PC-3 (cell line): Measurements from ENCODE around the gene GAB2. TPM values are rescaled to one million over a fixed set of nuclear protein-coding genes. Genes with fewer than 3 reads are reported as not detected.

ENCODE experiments used
- ATAC-seq: fragments of 200-7000 bp; cut with Tn5 transposase; 2 replicates; pipeline ENCODE4 v1.9.1; 2020; ENCODE audit warnings: mild to moderate bottlenecking, moderate library complexity
- BruUV-seq: library from RNA; stranded (reverse); fragments of 400-500 nt; replicated peaks from 2 replicates; lab custom pipeline; 2021; lab: Mats Ljungman, UMichigan
- CTCF ChIA-PET: fragments of 300-600 bp; sonication (Branson Sonifier 250); formaldehyde crosslinking; loops from one replicate; lab custom pipeline; 2022; ENCODE audit warnings: antibody characterized with exemption; lab: Charles Lee
- POLR2A ChIA-PET: fragments of 300-600 bp; sonication (Branson Sonifier 250); formaldehyde crosslinking; loops from one replicate; lab custom pipeline; 2022; ENCODE audit warnings: antibody characterized with exemption; ENCODE audit not compliant: unreplicated experiment; lab: Charles Lee
- DNase-seq: peaks from one replicate; pipeline ENCODE4 v3.0.0-alpha.2; 2015
- H2AFZ ChIP-seq: fragments of 300-600 bp; sonication (generic); 2 replicates; pipeline ENCODE4 v1.6.0; 2016; ENCODE audit warnings: antibody characterized with exemption, low read length
- H3F3A ChIP-seq: fragments of 300-600 bp; sonication (generic); one replicate; pipeline ENCODE4 v1.6.0; 2017; ENCODE audit warnings: antibody characterized with exemption, low read length, control low read depth, mild to moderate bottlenecking; ENCODE audit not compliant: unreplicated experiment
- H3K27ac ChIP-seq: fragments of 300-600 bp; sonication (generic); 2 replicates; pipeline ENCODE4 v1.5.1; 2016; ENCODE audit warnings: mild to moderate bottlenecking, low read length
- H3K27me3 ChIP-seq: fragments of 300-600 bp; sonication (generic); 2 replicates; pipeline ENCODE4 v1.6.1; 2016; ENCODE audit warnings: low read length, mixed read lengths
- H3K36me3 ChIP-seq: fragments of 300-600 bp; sonication (generic); 2 replicates; pipeline ENCODE4 v1.6.1; 2016; ENCODE audit warnings: low read depth, mixed run types, low read length, mixed read lengths
- H3K4me1 ChIP-seq: fragments of 300-600 bp; sonication (generic); 2 replicates; pipeline ENCODE4 v1.5.1; 2016; ENCODE audit warnings: low read length; ENCODE audit not compliant: insufficient read depth
- H3K4me2 ChIP-seq: fragments of 300-600 bp; sonication (generic); 2 replicates; pipeline ENCODE4 v1.6.0; 2016; ENCODE audit warnings: low read length
- H3K4me3 ChIP-seq: fragments of 300-600 bp; sonication (generic); 2 replicates; pipeline ENCODE4 v1.5.1; 2016; ENCODE audit warnings: mild to moderate bottlenecking, low read length, mixed read lengths
- H3K79me2 ChIP-seq: fragments of 300-600 bp; sonication (generic); 2 replicates; pipeline ENCODE4 v1.6.1; 2017; ENCODE audit warnings: low read length, mixed read lengths
- H3K9ac ChIP-seq: fragments of 300-600 bp; sonication (generic); 2 replicates; pipeline ENCODE4 v1.6.0; 2016; ENCODE audit warnings: mild to moderate bottlenecking, low read length
- H3K9me2 ChIP-seq: fragments of 300-600 bp; sonication (generic); replicated peaks from 2 replicates; pipeline ENCODE4 v1.6.1; 2016; ENCODE audit warnings: mixed run types, low read length, mixed read lengths
- H3K9me3 ChIP-seq: fragments of 300-600 bp; sonication (generic); 2 replicates; pipeline ENCODE4 v1.6.1; 2016; ENCODE audit warnings: low read length, mixed read lengths
- H4K20me1 ChIP-seq: fragments of 300-600 bp; sonication (generic); 2 replicates; pipeline ENCODE4 v1.6.1; 2016; ENCODE audit warnings: low read length, mixed read lengths
- CTCF ChIP-seq: fragments of 300-600 bp; sonication (generic); conservative IDR thresholded peaks from 2 replicates; pipeline ENCODE4 v1.5.1; 2017; ENCODE audit warnings: antibody characterized with exemption, low read depth, mild to moderate bottlenecking, low read length
- EZH2 ChIP-seq: fragments of 300-600 bp; sonication (generic); IDR thresholded peaks from one replicate; pipeline ENCODE4 v1.6.1; 2017; ENCODE audit warnings: antibody characterized with exemption, mild to moderate bottlenecking, low read length; ENCODE audit not compliant: unreplicated experiment
- EZH2phosphoT487 ChIP-seq: fragments of 300-600 bp; sonication (generic); IDR thresholded peaks from 2 replicates; pipeline ENCODE4 v1.6.1; 2018; ENCODE audit warnings: mild to moderate bottlenecking, antibody characterized with exemption, low read length, borderline replicate concordance
- intact Hi-C: fragments of 100-400 bp; cut with micrococcal nuclease; formaldehyde crosslinking; loops from 2 replicates; pipeline ENCODE4 v1.9.0; 2023
- total RNA-seq: library from RNA; depleted of rRNA; stranded (reverse); fragments of >200 nt; gene quantifications from 2 replicates; pipeline ENCODE4 v1.2.3, GENCODE V29; 2014

Gene GAB2
- total RNA-seq, 1 experiment from 2014 or later: 7.1 TPM

GRCh38 chr11:78343303-78343702, 74.3 kb downstream of the GAB2 start:
- no TSS peak for BruUV-seq
- intact Hi-C loops: loop anchor here (10.0 kb wide), 1 partner anchor 109 kb away; no protein-coding TSS in a partner anchor

GRCh38 chr11:78341841-78342240, 75.8 kb downstream of the GAB2 start:
- H3K79me2 ChIP-seq: no peaks in the 10 kb centered on the region; the same call in 1 of the 2 replicates
- peaks cover 25% of the 10 kb centered on the region for H3K4me1 ChIP-seq
- H3F3A ChIP-seq: no peaks in the 10 kb centered on the region
- ATAC-seq: no peak
- TF ChIP-seq EZH2: no peak
- H3K27me3 ChIP-seq: no peaks in the 10 kb centered on the region
- no peak overlapping the region for H3K27ac ChIP-seq
- H3K4me2 ChIP-seq: no peak overlapping the region
- H3K9ac ChIP-seq: no peak overlapping the region
- no peak for DNase-seq
- intact Hi-C loops: loop anchor here (10.0 kb wide), 1 partner anchor 107 kb away; no protein-coding TSS in a partner anchor
- ChIA-PET POLR2A (no interaction called here), CTCF (no interaction called here)
- no TSS peak for BruUV-seq
- no peaks in the 10 kb centered on the region for H4K20me1 ChIP-seq
- no peak overlapping the region for H3K4me3 ChIP-seq
- H3K9me3 ChIP-seq: no peaks in the 10 kb centered on the region
- no peaks in the 10 kb centered on the region for H3K9me2 ChIP-seq
- no peak overlapping the region for H2AFZ ChIP-seq
- H3K36me3 ChIP-seq: no peaks in the 10 kb centered on the region

More at GRCh38 chr11:78343303-78343702, 74.3 kb downstream of the GAB2 start:
- Histone ChIP-seq H3K36me3 (no peaks in the 10 kb centered on the region), H3K9me2 (no peaks in the 10 kb centered on the region), H3K4me1 (peaks cover 32% of the 10 kb centered on the region), H3K9me3 (no peaks in the 10 kb centered on the region), H3K79me2 (no peaks in the 10 kb centered on the region; the same call in 1 of the 2 replicates), H3K4me3 (no peak overlapping the region), H4K20me1 (no peaks in the 10 kb centered on the region), H2AFZ (no peak overlapping the region), H3K27ac (no peak overlapping the region), H3K4me2 (no peak overlapping the region), H3F3A (no peaks in the 10 kb centered on the region), H3K27me3 (no peaks in the 10 kb centered on the region), H3K9ac (no peak overlapping the region)
- TF ChIP-seq CTCF (no peak), EZH2 (no peak)
- DNase-seq (no peak), ATAC-seq (no peak)
- ChIA-PET POLR2A (no interaction called here), CTCF (no interaction called here)

GRCh38 chr11:78340530-78340929, 77.1 kb downstream of the GAB2 start:
- no peak for DNase-seq
- Histone ChIP-seq H2AFZ (no peak overlapping the region), H4K20me1 (no peaks in the 10 kb centered on the region), H3K36me3 (no peaks in the 10 kb centered on the region), H3K79me2 (no peaks in the 10 kb centered on the region; the same call in 1 of the 2 replicates), H3K27ac (no peak overlapping the region), H3K9me3 (no peaks in the 10 kb centered on the region), H3K9me2 (no peaks in the 10 kb centered on the region), H3F3A (no peaks in the 10 kb centered on the region), H3K4me1 (peaks cover 17% of the 10 kb centered on the region), H3K9ac (no peak overlapping the region), H3K4me2 (no peak overlapping the region), H3K4me3 (no peak overlapping the region), H3K27me3 (no peaks in the 10 kb centered on the region)
- ChIA-PET CTCF (no interaction called here), POLR2A (interaction anchor here (0.7 kb wide), 1 partner anchor 70 kb away, joined by 3 read pairs; no protein-coding TSS in a partner anchor)
- intact Hi-C loops: loop anchor here (10.0 kb wide), 1 partner anchor 106 kb away; no protein-coding TSS in a partner anchor
- ATAC-seq: no peak
- BruUV-seq: no TSS peak
- no peak for TF ChIP-seq EZH2
- no peak for TF ChIP-seq CTCF
- no peak for TF ChIP-seq EZH2phosphoT487
